ENCODE data around the gene FAM236C.
"Not testable (repeated sequence)": the region's sequence is repeated elsewhere in the genome, so short reads cannot be mapped to it uniquely, and the experiment has no call there.

- TF ChIP-seq EZH2 (IDR thresholded peaks at IDR 0.05; ENCODE audit: borderline replicate concordance, low read depth, low read length, severe bottlenecking); CTCF (IDR thresholded peaks at IDR 0.05; ENCODE audit: borderline replicate concordance, extremely low read depth, low read length, poor library complexity, severe bottlenecking): not testable (repeated sequence)
Measured at GRCh38 chrX:72932283-72932682, 19.9 kb downstream of the FAM236C start.

Measured in DND-41 (cell line).